IMR-90 (cell line): ENCODE results near the gene FAM20C.

Experiments
- CTCF ChIP-seq: conservative IDR thresholded peaks from 2 replicates; pipeline ENCODE4 v1.5.1; 2012; ENCODE audit warnings: mild to moderate bottlenecking, low read depth, low read length, improper control_type of control experiment
- FOS ChIP-seq: fragments of 150-350 bp; IDR thresholded peaks from 2 replicates; pipeline ENCODE4 v1.6.1; 2016; ENCODE audit warnings: low read depth, low read length
- NFE2L2 ChIP-seq: fragments of 150-350 bp; IDR thresholded peaks from 2 replicates; pipeline ENCODE4 v1.6.1; 2016; ENCODE audit warnings: low read depth, mild to moderate bottlenecking, low read length
- RFX5 ChIP-seq: IDR thresholded peaks from 2 replicates; pipeline ENCODE4 v1.8.0; 2012; ENCODE audit warnings: low read depth, mild to moderate bottlenecking, low read length, moderate library complexity
- TF ChIP-seq, protein P1 (sequence below): fragments of 150-350 bp; IDR thresholded peaks from 2 replicates; pipeline ENCODE4 v1.6.1; 2017; ENCODE audit warnings: mild to moderate bottlenecking, antibody characterized with exemption, low read length, low read depth

DNA sequence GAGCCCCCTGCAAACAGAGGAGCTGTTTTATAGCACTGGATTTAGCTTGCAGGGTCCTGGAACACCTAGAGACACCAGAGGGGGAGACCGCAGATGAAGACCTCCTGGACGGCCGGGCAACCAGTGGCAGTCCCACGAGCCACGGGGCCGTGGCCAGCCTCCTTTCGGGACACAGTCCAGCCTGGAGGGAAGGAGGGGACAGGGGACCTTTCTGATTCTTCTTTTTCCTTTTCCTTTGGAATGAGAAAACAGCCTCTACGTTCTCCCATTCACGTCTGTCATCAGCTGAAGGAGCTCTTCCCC lies 35.4 kb upstream of the FAM20C start:
- TF ChIP-seq CTCF (no peak), RFX5 (no peak), NFE2L2 (no peak), FOS (no peak)
- TF ChIP-seq, protein P1, sequence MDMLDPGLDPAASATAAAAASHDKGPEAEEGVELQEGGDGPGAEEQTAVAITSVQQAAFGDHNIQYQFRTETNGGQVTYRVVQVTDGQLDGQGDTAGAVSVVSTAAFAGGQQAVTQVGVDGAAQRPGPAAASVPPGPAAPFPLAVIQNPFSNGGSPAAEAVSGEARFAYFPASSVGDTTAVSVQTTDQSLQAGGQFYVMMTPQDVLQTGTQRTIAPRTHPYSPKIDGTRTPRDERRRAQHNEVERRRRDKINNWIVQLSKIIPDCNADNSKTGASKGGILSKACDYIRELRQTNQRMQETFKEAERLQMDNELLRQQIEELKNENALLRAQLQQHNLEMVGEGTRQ = no peak
